Panc1 (cell line): ENCODE data around the gene SENP6. TPM values are rescaled to one million over a fixed set of nuclear protein-coding genes. Genes with fewer than 3 reads are reported as not detected.

ENCODE experiments used
- ATAC-seq: fragments of 200-7000 bp; cut with Tn5 transposase; 2 replicates; pipeline ENCODE4 v1.9.1; 2020; ENCODE audit warnings: mild to moderate bottlenecking, moderate library complexity
- BruUV-seq: library from RNA; stranded (reverse); fragments of 400-500 nt; replicated peaks from 2 replicates; lab custom pipeline; 2021; lab: Mats Ljungman, UMichigan
- CTCF ChIA-PET: fragments of 300-600 bp; sonication (Branson Sonifier 250); formaldehyde crosslinking; loops from one replicate; lab custom pipeline; 2022; ENCODE audit warnings: antibody characterized with exemption; lab: Charles Lee
- POLR2A ChIA-PET: fragments of 300-600 bp; sonication (Branson Sonifier 250); formaldehyde crosslinking; loops from one replicate; lab custom pipeline; 2022; ENCODE audit warnings: antibody characterized with exemption; lab: Charles Lee
- DNase-seq: peaks from one replicate; pipeline ENCODE4 v3.0.0-alpha.2; 2010; ENCODE audit warnings: low read depth, low spot score
- H3K27ac ChIP-seq: 2 replicates; pipeline ENCODE4 v1.5.1; 2011; ENCODE audit warnings: mild to moderate bottlenecking, low read length, inconsistent platforms
- H3K27me3 ChIP-seq: fragments of 200-500 bp; sonication (Bioruptor generic); 2 replicates; pipeline ENCODE4 v1.6.0; 2014; ENCODE audit warnings: low read length, inconsistent platforms; ENCODE audit not compliant: control insufficient read depth, insufficient read depth
- H3K36me3 ChIP-seq: fragments of 200-500 bp; sonication (Bioruptor generic); 2 replicates; pipeline ENCODE4 v1.5.1; 2014; ENCODE audit warnings: inconsistent platforms, mild to moderate bottlenecking, low read length, moderate library complexity; ENCODE audit not compliant: control insufficient read depth, insufficient read depth
- H3K4me1 ChIP-seq: 2 replicates; pipeline ENCODE4 v1.5.1; 2011; ENCODE audit warnings: inconsistent platforms, mild to moderate bottlenecking, low read length, moderate library complexity; ENCODE audit not compliant: control insufficient read depth, insufficient read depth
- H3K4me3 ChIP-seq, 2 experiments: 2 replicates each; pipeline ENCODE4 v1.5.1; 2011 to 2012; ENCODE audit warnings: low read depth in 2 of 2, low read length in 2 of 2, mild to moderate bottlenecking in 2 of 2, inconsistent platforms in 1 of 2, moderate library complexity in 1 of 2
- H3K9me3 ChIP-seq: fragments of 200-500 bp; sonication (Bioruptor generic); 2 replicates; pipeline ENCODE4 v1.5.1; 2014; ENCODE audit warnings: low read depth, mild to moderate bottlenecking, inconsistent platforms, low read length, moderate library complexity; ENCODE audit not compliant: control insufficient read depth, insufficient read depth
- CTCF ChIP-seq: fragments of 450-650 bp; IDR thresholded peaks from 2 replicates; pipeline ENCODE4 v1.5.1; 2017; ENCODE audit warnings: mild to moderate bottlenecking
- POLR2AphosphoS5 ChIP-seq: IDR thresholded peaks from 2 replicates; pipeline ENCODE4 v1.6.1; 2012; ENCODE audit warnings: mild to moderate bottlenecking, low read depth, low read length, moderate library complexity
- REST ChIP-seq, 2 experiments: IDR thresholded peaks; 2 replicates each; pipeline ENCODE4 v1.6.1; 2011 to 2012; ENCODE audit warnings: low read depth in 2 of 2, control low read depth in 1 of 2, low read length in 1 of 2, mild to moderate bottlenecking in 1 of 2, moderate library complexity in 1 of 2; ENCODE audit not compliant: insufficient read depth in 1 of 2
- SIN3A ChIP-seq: IDR thresholded peaks from 2 replicates; pipeline ENCODE4 v1.6.1; 2012; ENCODE audit warnings: low read depth, mild to moderate bottlenecking, low read length, moderate library complexity, borderline replicate concordance; ENCODE audit not compliant: insufficient read depth
- TCF7L2 ChIP-seq: IDR thresholded peaks from 2 replicates; pipeline ENCODE4 v1.6.1; 2011; ENCODE audit warnings: mild to moderate bottlenecking, low read depth, low read length, inconsistent platforms
- in situ Hi-C: cut with HindIII; loops from 2 replicates; pipeline ENCODE4 v1.10.0; 2016; ENCODE audit warnings: low sequenced_read_pairs, low pct_unique_long_range_greater_than_20kb
- intact Hi-C: fragments of 100-400 bp; cut with micrococcal nuclease; formaldehyde crosslinking; loops from one replicate; pipeline ENCODE4 v1.10.0; 2022; ENCODE audit not compliant: unreplicated experiment
- total RNA-seq: library from RNA; stranded (reverse); gene quantifications from one replicate; pipeline ENCODE4 v1.2.1, GENCODE V29; 2021; ENCODE audit not compliant: unreplicated experiment

SENP6 gene
- total RNA-seq, 1 experiment from 2014 or later, result 58.7 TPM

GRCh38 chr6:75745404-75745803 is 143.7 kb downstream of the SENP6 start:
- CTCF ChIA-PET, result interaction anchor here (0.6 kb wide), 1 partner anchor 13 kb away, joined by 11 read pairs; no protein-coding TSS in a partner anchor
- BruUV-seq, result no TSS peak
- Histone ChIP-seq H3K27ac (no peak overlapping the region), H3K9me3 (no peaks in the 10 kb centered on the region), H3K27me3 (no peaks in the 10 kb centered on the region; the same call in 1 of the 2 replicates), H3K4me1 (peaks cover 6% of the 10 kb centered on the region), H3K4me3 (no peak overlapping the region), H3K36me3 (no peaks in the 10 kb centered on the region)
- TF ChIP-seq POLR2AphosphoS5 (no peak), TCF7L2 (no peak), REST (IDR thresholded peaks at IDR 0.05; ENCODE audit: insufficient read depth in 1 of 2, low read depth in 2 of 2, low read length in 1 of 2) (no peak), SIN3A (no peak), CTCF (no peak)
- ATAC-seq, result no peak
- DNase-seq, result no peak
- intact Hi-C loops, result no loop called here
- POLR2A ChIA-PET, result no interaction called here
- in situ Hi-C loops, result no loop called here

GRCh38 chr6:75746221-75746620 is 144.5 kb downstream of the SENP6 start:
- ChIA-PET CTCF (no interaction called here), POLR2A (no interaction called here)
- no TSS peak for BruUV-seq
- DNase-seq (no peak), ATAC-seq (no peak)
- intact Hi-C loops, result no loop called here
- Histone ChIP-seq H3K4me3 (no peak overlapping the region), H3K27ac (no peak overlapping the region), H3K36me3 (no peaks in the 10 kb centered on the region), H3K4me1 (peaks cover 6% of the 10 kb centered on the region), H3K9me3 (no peaks in the 10 kb centered on the region), H3K27me3 (no peaks in the 10 kb centered on the region; the same call in 1 of the 2 replicates)
- TF ChIP-seq POLR2AphosphoS5 (no peak), REST (IDR thresholded peaks at IDR 0.05; ENCODE audit: insufficient read depth in 1 of 2, low read depth in 2 of 2, low read length in 1 of 2) (no peak), TCF7L2 (no peak), CTCF (no peak), SIN3A (no peak)
- in situ Hi-C loops, result no loop called here
